Right cardiac atrium (tissue), 5 donors: ENCODE results near the gene DAPK2. TPM values are rescaled to one million over a fixed set of nuclear protein-coding genes. Genes with fewer than 3 reads are reported as not detected.
"Not testable (repeated sequence)": the region's sequence is repeated elsewhere in the genome, so short reads cannot be mapped to it uniquely, and the experiment has no call there.

Experiments used
- ATAC-seq, 2 donors: fragments of 200-7000 bp; cut with Tn5 transposase; one replicate each; pipeline versions ENCODE4 v1.8.0 to v1.9.1; 2020; ENCODE audit warnings: moderate library complexity in 2 of 2, mild to moderate bottlenecking in 1 of 2
- DNase-seq, 3 donors: peaks; one replicate each; pipeline ENCODE4 v3.0.0-alpha.2; 2020
- H3K27ac ChIP-seq: one replicate; pipeline ENCODE4 v1.5.1; 2013; ENCODE audit warnings: mild to moderate bottlenecking, low read length, control low read depth, moderate library complexity
- H3K27me3 ChIP-seq: one replicate; pipeline ENCODE4 v1.6.1; 2013; ENCODE audit not compliant: control insufficient read depth, insufficient read depth
- H3K4me1 ChIP-seq: one replicate; pipeline ENCODE4 v1.6.1; 2013; ENCODE audit warnings: low read length; ENCODE audit not compliant: control insufficient read depth, insufficient read depth
- H3K4me3 ChIP-seq: one replicate; pipeline ENCODE4 v1.5.1; 2013; ENCODE audit warnings: low read length, control low read depth
- H3K9me3 ChIP-seq: one replicate; pipeline ENCODE4 v1.6.1; 2013; ENCODE audit warnings: low read length; ENCODE audit not compliant: control insufficient read depth
- WGBS: extraction: QIAGEN DNeasy Blood & Tissue Kit; methylation state at CpG from one replicate; pipeline ENCODE4 v1.1.7; 2013; 5-methylcytosine and 5-hydroxymethylcytosine counted together
- intact Hi-C, 4 donors: fragments of 100-400 bp; cut with DNase I; formaldehyde crosslinking; loops; one replicate each; pipeline versions ENCODE4 v1.11.0 to v1.14.0; 2022 to 2023
- polyA plus RNA-seq: library from polyadenylated mRNA; stranded (reverse); fragments of 200-250 nt; gene quantifications from one replicate; pipeline ENCODE4 v1.2.3, GENCODE V29; 2013
- total RNA-seq, 4 donors: library from RNA; stranded (reverse); fragmentation: NEBNext Ultra II Directional; extraction: Animal tissue kit (Norgen Biotek cat#: 25700); gene quantifications; one replicate each; pipeline ENCODE4 v1.2.1, GENCODE V29; 2021
- donor health status: healthy with polysubstance abuse.
- donor health status: DM: no; HTN: yes; CAD: no.
- donor health status: DM: no; HTN: no; CAD: no.
- donor health status: DM: no; HTN: yes; CAD: no; lungs with severe emphysema.
- donor health status: DM: yes; HTN: yes; CAD: no.

DAPK2 gene
- total and polyA plus RNA-seq, 5 donors = 48.8 to 95.1 (median 83.6) TPM

DNA sequence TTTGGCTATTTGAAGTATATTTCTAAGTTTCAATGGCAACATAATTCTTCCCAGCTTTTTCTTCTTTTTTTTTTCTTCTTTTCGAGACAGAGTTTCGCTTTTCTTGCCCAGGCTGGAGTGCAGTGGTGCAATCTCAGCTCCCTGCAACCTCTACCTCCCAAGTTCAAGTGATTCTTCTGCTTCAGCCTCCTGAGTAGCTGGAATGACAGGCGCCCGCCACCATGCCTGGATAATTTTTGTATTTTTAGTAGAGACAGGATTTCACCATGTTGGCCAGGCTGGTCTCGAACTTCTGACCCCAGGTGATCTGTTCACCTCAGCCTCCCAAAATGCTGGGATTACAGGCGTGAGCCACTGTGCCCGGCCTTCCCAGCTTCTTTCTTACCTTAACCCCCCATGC, 146.7 kb downstream of the DAPK2 start:
- peaks cover 15% of the 10 kb centered on the region for H3K4me1 ChIP-seq
- H3K27ac ChIP-seq = not testable (repeated sequence)
- intact Hi-C loops = loop anchor here in 3 of 4 donors (10.0 kb wide), 2 partner anchors 75 to 145 kb away; no protein-coding TSS in a partner anchor

DNA sequence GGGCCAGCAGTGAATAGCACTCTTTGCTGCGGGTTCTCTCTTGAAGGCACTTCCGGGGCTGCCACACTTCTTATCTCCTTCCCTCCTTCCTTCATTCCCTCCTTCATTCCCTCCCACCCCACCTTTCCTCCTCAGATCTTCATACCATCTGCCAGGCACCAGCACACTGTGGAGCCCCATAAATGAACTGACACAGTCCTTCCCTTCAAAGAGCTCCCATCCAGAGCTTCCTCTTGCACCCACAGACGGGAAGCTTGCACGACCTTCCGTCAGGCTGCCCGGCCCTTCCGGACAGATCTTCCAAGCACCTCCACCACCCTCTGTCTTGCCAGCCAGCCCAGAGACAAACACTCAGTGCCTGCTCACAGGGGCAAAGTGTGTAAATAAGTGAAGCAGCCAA, 147.1 kb downstream of the DAPK2 start:
- ATAC-seq = no peak
- Histone ChIP-seq H3K9me3 (no peaks in the 10 kb centered on the region), H3K4me3 (no peak overlapping the region), H3K27me3 (no peaks in the 10 kb centered on the region), H3K4me1 (peaks cover 15% of the 10 kb centered on the region), H3K27ac (no peak overlapping the region)
- DNase-seq = no peak
- WGBS = 69% methylated on average over 7 of the region's 7 CpGs
- intact Hi-C loops = loop anchor here in 3 of 4 donors (10.0 kb wide), 2 partner anchors 74 to 144 kb away; no protein-coding TSS in a partner anchor

More for the DNA sequence above, 146.7 kb downstream of the DAPK2 start:
- not testable (repeated sequence) for H3K27me3 ChIP-seq, H3K9me3 ChIP-seq, H3K4me3 ChIP-seq, DNase-seq, ATAC-seq
- 89% methylated on average over 7 of the region's 7 CpGs for WGBS

DNA sequence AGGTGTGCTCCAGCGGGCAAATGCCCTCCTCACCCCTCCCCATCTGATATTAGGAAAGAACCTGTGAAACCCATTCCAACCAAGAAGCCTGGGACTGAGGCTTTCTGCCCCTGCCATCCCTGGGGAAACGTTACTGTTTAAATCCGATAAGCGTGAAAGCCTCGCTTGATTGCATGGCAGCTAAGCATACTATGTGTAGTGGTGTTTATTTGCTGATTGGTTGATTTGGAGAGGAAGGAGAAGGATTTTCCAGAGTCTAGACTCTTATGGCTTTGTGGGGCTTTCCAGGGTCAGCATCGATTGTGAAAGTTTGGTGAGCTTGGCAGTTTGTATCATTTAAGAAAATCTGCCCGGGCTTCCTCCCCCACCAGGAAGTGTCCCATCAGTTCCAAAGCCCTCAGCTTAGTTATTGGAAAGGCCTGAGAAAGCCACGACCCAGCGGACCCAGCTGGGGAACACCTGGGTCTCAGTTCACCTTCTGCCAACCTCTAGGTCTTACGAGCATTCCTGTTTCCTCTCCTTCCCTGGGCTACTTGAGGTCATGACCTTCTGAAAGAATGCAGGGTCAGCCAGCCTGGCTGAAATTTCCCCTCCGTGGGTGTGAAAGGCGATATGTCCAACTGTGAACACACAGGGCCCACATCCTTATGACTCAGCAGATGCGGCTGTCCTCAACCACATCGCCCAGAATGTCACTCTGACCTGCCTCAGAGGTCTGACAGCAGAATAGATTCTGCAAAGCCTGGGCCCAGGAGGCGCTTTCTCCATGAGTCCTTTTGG, 149.8 kb downstream of the DAPK2 start:
- Histone ChIP-seq H3K27ac (no peak overlapping the region), H3K27me3 (no peaks in the 10 kb centered on the region), H3K9me3 (no peaks in the 10 kb centered on the region), H3K4me3 (no peak overlapping the region), H3K4me1 (peaks cover 15% of the 10 kb centered on the region)
- peak in 1 of 3 donors; percentile 54 for DNase-seq
- intact Hi-C loops = loop anchor here in 3 of 4 donors (10.0 kb wide), 2 partner anchors 72 to 142 kb away; no protein-coding TSS in a partner anchor
- ATAC-seq = peak; percentile 30 to 64
- WGBS = 50% methylated on average over 15 of the region's 15 CpGs

DNA sequence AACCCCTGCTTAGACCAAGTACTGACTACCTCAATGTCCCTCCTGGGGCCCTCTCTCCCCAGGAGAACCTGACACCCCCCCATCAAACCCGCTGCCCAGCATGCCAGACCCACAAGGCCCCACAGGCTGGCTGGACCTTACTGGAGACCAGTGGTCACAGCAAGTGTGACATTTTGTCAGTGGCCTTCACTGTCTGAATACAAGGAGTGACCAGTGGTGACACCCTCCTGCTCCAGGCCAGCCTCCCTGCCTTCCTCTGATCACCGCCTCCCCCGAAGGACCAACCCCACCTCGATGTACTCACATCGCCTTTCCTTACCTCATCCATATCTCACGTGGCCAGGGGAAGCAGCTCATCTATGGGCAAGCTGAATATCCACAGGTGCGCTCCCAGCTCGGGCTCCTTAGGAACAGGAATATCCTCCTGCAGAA, 150.5 kb downstream of the DAPK2 start:
- H3K4me1 ChIP-seq = peaks cover 15% of the 10 kb centered on the region
- H3K27ac ChIP-seq = no peak overlapping the region

DNA sequence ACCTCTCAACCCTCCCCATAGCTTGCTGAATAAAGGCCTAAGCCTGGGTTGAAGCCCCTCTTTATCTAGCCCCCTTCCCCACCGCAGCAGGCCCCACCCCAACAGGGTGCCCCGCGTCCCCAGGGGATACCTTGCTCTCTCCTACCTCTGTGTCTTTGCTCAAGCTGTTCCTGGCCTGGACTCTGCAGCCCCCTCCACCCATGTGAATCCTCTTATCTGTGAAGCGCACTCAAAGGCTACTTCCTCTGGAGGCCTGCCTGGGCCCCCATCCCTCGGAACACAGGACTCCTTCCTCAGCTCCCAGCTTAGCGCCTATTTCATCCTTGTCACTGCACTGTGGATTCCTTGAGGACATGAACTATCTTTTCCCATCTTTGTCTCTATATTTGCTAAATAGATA, 151.1 kb downstream of the DAPK2 start:
- ATAC-seq = no peak
- no peak overlapping the region for H3K27ac ChIP-seq
- no peaks in the 10 kb centered on the region for H3K27me3 ChIP-seq
- intact Hi-C loops = loop anchor here in 3 of 4 donors (10.0 kb wide), 2 partner anchors 70 to 140 kb away; no protein-coding TSS in a partner anchor
- H3K4me3 ChIP-seq = no peak overlapping the region
- no peak for DNase-seq
- H3K4me1 ChIP-seq = peaks cover 15% of the 10 kb centered on the region
- 79% methylated on average over 6 of the region's 6 CpGs for WGBS
- H3K9me3 ChIP-seq = no peaks in the 10 kb centered on the region

More for the DNA sequence above, 150.5 kb downstream of the DAPK2 start:
- no peaks in the 10 kb centered on the region for H3K9me3 ChIP-seq
- no peak overlapping the region for H3K4me3 ChIP-seq
- 85% methylated on average over 8 of the region's 8 CpGs for WGBS
- intact Hi-C loops = loop anchor here in 3 of 4 donors (10.0 kb wide), 2 partner anchors 71 to 141 kb away; no protein-coding TSS in a partner anchor
- ATAC-seq (no peak), DNase-seq (no peak)
- H3K27me3 ChIP-seq = no peaks in the 10 kb centered on the region

DNA sequence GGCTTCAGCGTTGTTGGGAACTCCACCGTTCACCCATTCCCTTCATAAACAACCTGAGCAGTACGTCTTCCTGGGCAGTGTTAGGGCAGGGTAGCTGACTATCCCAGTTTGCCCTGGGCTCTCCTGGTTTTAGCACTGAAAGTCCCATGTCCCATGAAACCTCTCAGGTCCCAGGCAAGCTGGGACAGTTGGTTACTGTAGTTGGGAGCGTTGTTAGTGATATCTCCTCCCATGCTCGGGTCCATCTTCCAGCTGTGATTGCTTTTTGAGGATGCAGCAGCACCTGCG, 151.7 kb downstream of the DAPK2 start:
- H3K27me3 ChIP-seq = no peaks in the 10 kb centered on the region
- no peak overlapping the region for H3K4me3 ChIP-seq
- DNase-seq (no peak), ATAC-seq (no peak)
- peaks cover 15% of the 10 kb centered on the region for H3K4me1 ChIP-seq
- no peak overlapping the region for H3K27ac ChIP-seq
- 93% methylated on average over 6 of the region's 6 CpGs for WGBS
- no peaks in the 10 kb centered on the region for H3K9me3 ChIP-seq
- intact Hi-C loops = loop anchor here (5.0 to 10.0 kb wide), 3 partner anchors 70 to 142 kb away; no protein-coding TSS in a partner anchor

DNA sequence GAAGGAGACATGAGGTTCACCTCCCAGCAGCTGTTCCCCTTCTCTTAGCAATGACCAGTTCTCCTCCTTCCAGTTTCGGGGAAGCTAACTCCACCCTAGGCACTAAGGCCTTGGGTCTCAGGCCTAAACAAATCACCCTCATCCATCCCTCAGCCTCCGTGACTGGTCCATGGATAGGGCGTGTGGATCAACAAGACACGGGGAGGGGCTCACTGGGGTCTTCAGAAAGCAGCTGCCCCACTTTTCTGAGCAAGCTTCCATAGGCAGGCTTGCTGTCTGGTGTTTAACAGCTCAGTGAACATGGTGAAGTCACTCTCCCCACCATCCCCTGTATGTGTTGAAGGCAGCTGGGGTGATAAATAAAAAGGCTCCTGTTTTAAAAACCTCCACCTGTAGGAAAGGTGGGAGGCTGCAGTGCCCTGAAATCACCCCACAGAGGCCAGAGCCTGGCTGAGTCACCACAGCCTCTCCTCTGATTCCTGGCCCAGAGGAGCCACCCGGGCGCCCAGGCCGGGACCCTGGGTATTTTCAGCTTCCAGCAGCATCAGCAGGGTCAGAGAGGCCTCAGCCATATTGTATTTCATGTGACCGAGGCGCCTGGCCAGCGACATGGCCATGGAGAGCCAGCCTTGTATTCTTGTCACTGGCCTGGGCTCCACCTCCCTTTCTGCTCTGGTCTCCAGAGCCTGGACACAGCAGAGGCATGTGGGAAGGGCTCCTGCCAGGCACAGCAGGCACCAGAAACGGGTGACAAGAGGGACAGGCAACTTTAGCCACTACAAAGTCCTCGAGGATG, 152.2 kb downstream of the DAPK2 start:
- WGBS = 88% methylated on average over 12 of the region's 12 CpGs
- Histone ChIP-seq H3K27me3 (no peaks in the 10 kb centered on the region), H3K4me1 (peaks cover 13% of the 10 kb centered on the region), H3K9me3 (no peaks in the 10 kb centered on the region), H3K4me3 (no peak overlapping the region), H3K27ac (no peak overlapping the region)
- no peak for ATAC-seq
- intact Hi-C loops = loop anchor here (5.0 to 10.0 kb wide), 3 partner anchors 69 to 142 kb away; no protein-coding TSS in a partner anchor
- no peak for DNase-seq

DNA sequence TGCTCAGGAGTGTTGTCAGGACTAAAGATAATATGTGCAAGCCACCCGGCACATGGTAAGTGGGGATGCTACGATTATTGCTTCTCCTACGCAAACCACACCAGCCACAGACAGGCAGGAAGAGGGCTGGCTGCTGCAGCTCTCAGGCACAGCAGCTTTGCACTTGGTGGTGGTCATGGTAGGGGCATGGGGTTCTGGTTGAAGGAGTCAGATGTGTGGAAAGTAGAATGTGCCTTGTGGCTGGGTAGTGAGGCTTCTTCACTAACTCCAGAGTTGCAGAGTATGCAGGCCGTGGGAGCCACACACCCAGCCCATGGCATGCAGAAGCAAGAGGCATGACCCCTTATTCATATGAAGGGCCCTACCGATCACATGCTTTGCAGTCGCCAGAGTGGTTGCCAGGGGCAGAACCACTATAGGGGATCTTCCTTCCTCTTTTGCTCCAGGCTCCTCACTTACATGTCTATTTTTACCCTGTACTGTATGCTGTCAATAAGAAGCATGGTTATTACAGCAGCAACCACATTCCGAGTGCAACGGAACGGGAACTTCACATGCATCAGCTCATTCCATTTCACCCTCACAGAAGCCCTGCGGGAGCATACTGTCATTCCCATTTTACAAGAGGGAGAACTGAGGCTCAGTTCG, 153.4 kb downstream of the DAPK2 start:
- WGBS = 81% methylated on average over 11 of the region's 11 CpGs
- Histone ChIP-seq H3K27me3 (no peaks in the 10 kb centered on the region), H3K9me3 (no peaks in the 10 kb centered on the region), H3K4me3 (no peak overlapping the region), H3K27ac (no peak overlapping the region), H3K4me1 (peaks cover 13% of the 10 kb centered on the region)
- DNase-seq (peak in 1 of 3 donors; percentile 65), ATAC-seq (peak in 1 of 2 donors; percentile 10)
- intact Hi-C loops = loop anchor here (5.0 to 10.0 kb wide), 3 partner anchors 68 to 141 kb away; no protein-coding TSS in a partner anchor

DNA sequence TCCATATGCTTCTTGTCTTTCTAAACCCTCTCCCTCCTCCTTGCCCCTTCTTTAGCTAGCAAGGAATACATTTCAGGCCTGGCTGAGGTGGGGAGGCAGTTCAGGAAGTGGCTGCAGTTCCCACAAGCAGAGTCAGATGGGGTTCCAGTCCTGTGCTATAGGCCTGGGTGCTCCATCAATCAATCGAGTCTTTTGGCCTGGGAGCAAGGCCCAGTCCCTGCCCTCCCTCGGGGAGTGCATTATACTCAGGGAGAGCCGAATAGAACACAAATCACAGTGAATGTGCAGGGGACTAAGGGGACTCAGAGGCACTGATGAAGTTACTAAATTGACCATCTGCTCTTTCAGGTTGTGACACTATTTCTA, 154.5 kb downstream of the DAPK2 start:
- Histone ChIP-seq H3K27ac (no peak overlapping the region), H3K27me3 (no peaks in the 10 kb centered on the region), H3K4me1 (peaks cover 5% of the 10 kb centered on the region), H3K4me3 (no peak overlapping the region), H3K9me3 (no peaks in the 10 kb centered on the region)
- WGBS = 57% methylated on average over 3 of the region's 3 CpGs
- ATAC-seq (no peak), DNase-seq (no peak)
- intact Hi-C loops = loop anchor here (2.0 to 10.0 kb wide), 4 partner anchors 67 to 139 kb away; no protein-coding TSS in a partner anchor

DNA sequence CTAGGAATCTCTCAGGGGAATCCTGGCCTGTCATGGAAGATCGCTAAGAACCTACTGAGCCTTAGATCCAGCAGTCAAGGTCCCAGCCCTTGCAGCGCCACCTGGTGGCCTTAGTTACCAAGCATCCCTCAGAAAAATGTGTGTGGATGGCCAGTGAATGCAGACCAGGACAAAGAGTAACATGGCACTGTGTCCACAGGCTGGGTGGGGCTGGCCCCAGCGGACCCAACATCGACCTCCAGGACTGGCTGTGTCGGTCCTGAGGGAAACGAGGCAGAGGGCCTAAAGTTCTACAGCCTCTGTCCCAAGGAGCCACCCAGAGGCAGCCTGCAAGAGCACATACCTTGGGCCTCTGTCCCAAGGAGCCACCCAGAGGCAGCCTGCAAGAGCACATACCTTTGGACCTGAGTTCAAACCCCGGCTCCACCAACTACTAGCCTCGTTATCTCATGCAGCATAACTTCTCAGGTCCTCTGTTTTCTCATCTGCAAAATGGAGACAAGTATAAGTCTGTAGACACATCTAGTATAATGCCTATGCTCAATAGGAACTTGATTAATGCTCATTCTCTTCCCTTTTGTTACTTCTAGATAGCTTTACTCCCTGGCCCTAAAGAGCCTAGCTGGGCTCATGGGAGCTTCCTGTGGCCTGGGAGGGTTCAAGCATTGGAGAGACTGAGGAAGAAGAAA, 155.1 kb downstream of the DAPK2 start:
- intact Hi-C loops = loop anchor here (2.0 to 10.0 kb wide), 4 partner anchors 66 to 139 kb away; no protein-coding TSS in a partner anchor
- WGBS = 35% methylated on average over 8 of the region's 8 CpGs
- H3K4me3 ChIP-seq = no peak overlapping the region
- no peaks in the 10 kb centered on the region for H3K27me3 ChIP-seq
- ATAC-seq (peak; percentile 51 to 70), DNase-seq (peak; percentile 78 to 92 (median 90))
- no peak overlapping the region for H3K27ac ChIP-seq
- H3K4me1 ChIP-seq = no peaks in the 10 kb centered on the region
- H3K9me3 ChIP-seq = no peaks in the 10 kb centered on the region
